LNCAP (cell line): ENCODE measurements around the gene BTBD10.

Experiments
- CTCF ChIP-seq: fragments of 450-650 bp; IDR thresholded peaks from 2 replicates; pipeline ENCODE4 v1.5.1; 2017; ENCODE audit warnings: mild to moderate bottlenecking

Gene BTBD10

GRCh38 chr11:13382751-13383150 lies 80.3 kb downstream of the BTBD10 start:
- TF ChIP-seq CTCF, result no peak

- TF ChIP-seq CTCF, result no peak
Observed at GRCh38 chr11:13380731-13381130, 82.3 kb downstream of the BTBD10 start.

GRCh38 chr11:13378316-13378715 lies 84.7 kb downstream of the BTBD10 start:
- no peak for TF ChIP-seq CTCF

DNA sequence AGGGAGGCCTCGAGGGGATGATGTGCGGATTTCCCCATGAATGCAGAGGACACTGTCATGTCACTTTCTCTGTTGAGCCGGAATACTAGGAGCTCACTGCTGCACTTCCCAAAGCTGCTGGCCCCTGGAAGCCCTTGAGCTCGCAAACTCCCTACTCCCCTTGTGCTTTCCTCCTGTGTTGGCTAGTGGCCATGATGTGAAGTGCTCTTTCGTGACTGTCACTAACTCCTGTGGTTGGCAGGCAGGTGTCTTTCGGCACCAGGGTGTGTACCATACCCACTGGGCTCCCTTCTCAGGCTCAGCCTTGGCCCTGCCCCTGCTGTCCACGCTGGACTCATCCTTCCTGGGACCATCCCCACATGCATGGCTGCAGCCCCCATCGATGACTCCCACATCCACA lies 86.2 kb downstream of the BTBD10 start:
- no peak for TF ChIP-seq CTCF

DNA sequence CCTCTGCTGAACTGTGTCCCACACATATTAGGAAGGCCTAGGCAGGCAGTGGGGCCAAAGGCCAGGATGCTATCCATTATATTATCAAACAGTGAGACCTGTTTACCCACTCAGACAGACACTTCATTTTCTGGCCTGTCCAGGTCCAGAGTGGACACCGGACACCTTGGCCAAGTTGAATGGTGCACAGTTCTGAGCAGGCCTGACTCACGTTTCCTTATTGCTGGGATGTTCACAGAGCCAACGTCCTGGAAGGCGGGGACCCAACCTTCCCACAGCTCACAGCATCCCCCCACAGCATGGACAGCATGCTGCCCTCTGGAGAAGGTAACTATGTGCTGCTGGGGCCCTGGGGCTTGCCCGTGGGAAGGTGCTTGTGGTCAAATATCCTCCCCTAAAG lies 86.6 kb downstream of the BTBD10 start:
- no peak for TF ChIP-seq CTCF

GRCh38 chr11:13375798-13376197 lies 87.2 kb downstream of the BTBD10 start:
- no peak for TF ChIP-seq CTCF

DNA sequence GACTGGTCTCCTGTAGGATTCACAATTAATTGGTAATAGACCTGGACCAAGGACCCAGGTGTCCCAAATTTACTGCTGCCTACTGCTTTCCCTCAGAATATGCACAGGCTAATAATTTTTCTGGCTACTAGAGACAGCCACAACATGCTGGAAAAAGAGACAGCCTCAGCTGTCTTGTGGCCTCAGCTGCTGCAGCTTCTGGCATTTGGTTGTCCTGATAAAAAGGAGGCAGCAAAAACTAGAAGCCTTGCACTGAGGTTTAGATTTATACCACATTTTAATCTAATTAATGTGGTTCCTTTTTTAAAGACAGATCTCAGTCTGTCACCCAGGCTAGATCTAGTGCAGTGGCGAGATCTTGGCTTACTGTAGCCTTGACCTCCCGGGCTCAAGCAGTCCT lies 89.8 kb downstream of the BTBD10 start:
- TF ChIP-seq CTCF, result no peak

DNA sequence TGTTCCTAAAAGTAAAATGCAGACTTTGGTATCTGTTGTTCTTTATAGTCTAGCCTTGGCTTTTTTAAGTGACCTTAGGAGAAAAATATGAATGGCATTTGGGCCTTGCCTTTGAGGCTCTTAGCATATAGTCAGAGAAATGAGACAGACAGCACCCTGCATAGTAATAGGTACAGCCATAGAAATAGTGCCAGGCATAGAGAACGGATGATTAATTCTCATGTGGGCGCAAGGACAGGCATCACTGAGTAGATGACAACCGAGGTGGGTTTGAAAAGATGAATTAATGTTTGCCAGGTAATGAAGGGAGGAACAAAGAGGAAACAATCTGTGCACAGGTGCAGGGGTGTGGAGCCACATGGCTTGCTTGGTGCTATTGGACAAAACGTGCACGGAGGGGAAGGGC lies 95.0 kb downstream of the BTBD10 start:
- TF ChIP-seq CTCF, result no peak
